B cell (primary cell): ENCODE measurements around the gene SDK1. TPM values are rescaled to one million over a fixed set of nuclear protein-coding genes. Genes with fewer than 3 reads are reported as not detected.

Source experiments
- ATAC-seq: fragments of 200-7000 bp; cut with Tn5 transposase; one replicate; pipeline ENCODE4 v1.10.0; 2021; ENCODE audit warnings: low read depth, mild to moderate bottlenecking, moderate number of reproducible peaks, moderate library complexity
- CTCF ChIA-PET: fragments of 350-600 bp; sonication (Branson Sonifier 250); formaldehyde crosslinking; loops from one replicate; lab custom pipeline; 2021; ENCODE audit warnings: antibody characterized with exemption, inconsistent platforms; lab: Charles Lee
- POLR2A ChIA-PET: fragments of 350-600 bp; sonication (Branson Sonifier 250); formaldehyde crosslinking; loops from one replicate; lab custom pipeline; 2021; ENCODE audit warnings: antibody characterized with exemption; lab: Charles Lee
- DNase-seq: peaks from one replicate; pipeline ENCODE4 v3.0.0; 2013
- H2AFZ ChIP-seq: 2 replicates; pipeline ENCODE4 v1.6.1; 2012; ENCODE audit warnings: mild to moderate bottlenecking, low read depth, low read length; ENCODE audit not compliant: insufficient read depth, poor library complexity, severe bottlenecking
- H3K27ac ChIP-seq, 2 donors: 1 replicate in 1 of 2; 2 replicates in 1 of 2; pipeline ENCODE4 v1.5.1; 2012 to 2013; ENCODE audit warnings: low read length in 2 of 2, mild to moderate bottlenecking in 2 of 2, moderate library complexity in 1 of 2
- H3K27me3 ChIP-seq, 4 experiments: fragments of 200-600 bp in 1 of 4; sonication (generic) in 1 of 4; replicated peaks in 1 of 4; 1 replicate in 2 of 4; 2 replicates in 2 of 4; pipeline versions ENCODE4 v1.6.1 to v1.7.0; 2013 to 2016; ENCODE audit warnings: low read length in 3 of 4, mild to moderate bottlenecking in 2 of 4, mixed read lengths in 1 of 4, moderate library complexity in 1 of 4; ENCODE audit not compliant: insufficient read depth in 4 of 4, control insufficient read depth in 3 of 4; ENCODE audit errors: control extremely low read depth in 1 of 4
- H3K36me3 ChIP-seq, 2 experiments: replicated peaks in 1 of 2; 1 replicate in 1 of 2; 2 replicates in 1 of 2; pipeline versions ENCODE4 v1.6.1 to v1.7.1; 2013; ENCODE audit warnings: low read length in 1 of 2; ENCODE audit not compliant: insufficient read depth in 2 of 2, control insufficient read depth in 1 of 2; ENCODE audit errors: control extremely low read depth in 1 of 2, extremely low read depth in 1 of 2
- H3K4me1 ChIP-seq, 2 donors: fragments of 200-600 bp in 1 of 2; sonication (generic) in 1 of 2; 1 replicate in 1 of 2; 2 replicates in 1 of 2; pipeline versions ENCODE4 v1.5.1 to v1.6.1; 2013 to 2017; ENCODE audit warnings: low read length in 2 of 2; ENCODE audit not compliant: control insufficient read depth in 2 of 2, insufficient read depth in 2 of 2
- H3K4me2 ChIP-seq: replicated peaks from 2 replicates; pipeline ENCODE3; 2012; ENCODE audit warnings: mild to moderate bottlenecking, low read depth, low read length; ENCODE audit not compliant: poor library complexity, severe bottlenecking
- H3K4me3 ChIP-seq, 5 experiments: fragments of 200-600 bp in 1 of 5; sonication (generic) in 1 of 5; 1 replicate in 3 of 5; 2 replicates in 2 of 5; pipeline versions ENCODE4 v1.5.1 to v1.7.0; 2011 to 2016; ENCODE audit warnings: low read length in 4 of 5, mild to moderate bottlenecking in 4 of 5, low read depth in 2 of 5, control low read depth in 1 of 5, moderate library complexity in 1 of 5; ENCODE audit not compliant: insufficient read depth in 1 of 5; ENCODE audit errors: control extremely low read depth in 1 of 5, extremely low read depth in 1 of 5
- H3K79me2 ChIP-seq: fragments of 200-600 bp; sonication (generic); one replicate; pipeline ENCODE4 v1.6.0; 2016; ENCODE audit warnings: low read length; ENCODE audit not compliant: control insufficient read depth, insufficient read depth
- H3K9ac ChIP-seq: fragments of 200-600 bp; sonication (generic); 2 replicates; pipeline ENCODE4 v1.6.1; 2017; ENCODE audit warnings: mild to moderate bottlenecking, low read length, moderate library complexity
- H3K9me3 ChIP-seq, 3 donors: one replicate each; pipeline versions ENCODE4 v1.6.1 to v1.7.1; 2013; ENCODE audit warnings: low read length in 2 of 3; ENCODE audit not compliant: control insufficient read depth in 2 of 3, insufficient read depth in 1 of 3; ENCODE audit errors: control extremely low read depth in 1 of 3
- H4K20me1 ChIP-seq: 2 replicates; pipeline ENCODE4 v1.6.0; 2012; ENCODE audit warnings: mild to moderate bottlenecking, low read length; ENCODE audit not compliant: insufficient read depth, control insufficient read depth, poor library complexity, severe bottlenecking
- H3K27ac Mint-ChIP-seq: one replicate; pipeline ENCODE4 v1.8.0; 2021; ENCODE audit warnings: mixed read lengths
- H3K27me3 Mint-ChIP-seq: one replicate; pipeline ENCODE4 v1.8.0; 2021; ENCODE audit warnings: mixed read lengths
- H3K4me1 Mint-ChIP-seq: one replicate; pipeline ENCODE4 v1.8.0; 2021; ENCODE audit warnings: mixed read lengths
- H3K4me3 Mint-ChIP-seq: one replicate; pipeline ENCODE4 v1.8.0; 2021; ENCODE audit warnings: mixed read lengths
- H3K9me3 Mint-ChIP-seq: one replicate; pipeline ENCODE4 v1.8.0; 2022; ENCODE audit warnings: mixed read lengths; ENCODE audit not compliant: insufficient read depth
- EZH2 ChIP-seq: IDR thresholded peaks from 2 replicates; pipeline ENCODE4 v1.6.1; 2012; ENCODE audit warnings: borderline replicate concordance, low read depth, mild to moderate bottlenecking, moderate library complexity, low read length; ENCODE audit not compliant: insufficient read depth, poor library complexity, severe bottlenecking
- WGBS: methylation state at CpG from one replicate; pipeline ENCODE4 v1.1.5; 2013; ENCODE audit warnings: missing lambda C conversion rate; ENCODE audit not compliant: insufficient coverage; 5-methylcytosine and 5-hydroxymethylcytosine counted together
- intact Hi-C: fragments of 100-400 bp; cut with micrococcal nuclease; formaldehyde crosslinking; loops from one replicate; pipeline ENCODE4 v1.10.0; 2022
- polyA plus RNA-seq: library from polyadenylated mRNA; depleted of rRNA; stranded (reverse); fragments of >200 nt; gene quantifications from 2 replicates; pipeline ENCODE4 v1.2.3, GENCODE V29; 2012
- total RNA-seq, 2 donors: library from RNA; stranded (reverse); fragments of 120-200 nt in 1 of 2; gene quantifications; 1 replicate in 1 of 2; 2 replicates in 1 of 2; pipeline versions ENCODE4 v1.2.3 to v1.2.4, GENCODE V29; 2013 to 2022
- TF ChIP-seq, protein P1 (sequence below): fragments of 200-600 bp; IDR thresholded peaks from one replicate; pipeline ENCODE4 v1.8.0; 2022; ENCODE audit warnings: antibody characterized with exemption, mild to moderate bottlenecking

The SDK1 gene
- total and polyA plus RNA-seq, 2 donors (not counting 1 experiment from before 2014, with no cell fraction given) = 0.73 to 2.0 TPM

GRCh38 chr7:3430588-3430987, 129.5 kb downstream of the SDK1 start:
- TF ChIP-seq EZH2 = no peak
- TF ChIP-seq, protein P1, sequence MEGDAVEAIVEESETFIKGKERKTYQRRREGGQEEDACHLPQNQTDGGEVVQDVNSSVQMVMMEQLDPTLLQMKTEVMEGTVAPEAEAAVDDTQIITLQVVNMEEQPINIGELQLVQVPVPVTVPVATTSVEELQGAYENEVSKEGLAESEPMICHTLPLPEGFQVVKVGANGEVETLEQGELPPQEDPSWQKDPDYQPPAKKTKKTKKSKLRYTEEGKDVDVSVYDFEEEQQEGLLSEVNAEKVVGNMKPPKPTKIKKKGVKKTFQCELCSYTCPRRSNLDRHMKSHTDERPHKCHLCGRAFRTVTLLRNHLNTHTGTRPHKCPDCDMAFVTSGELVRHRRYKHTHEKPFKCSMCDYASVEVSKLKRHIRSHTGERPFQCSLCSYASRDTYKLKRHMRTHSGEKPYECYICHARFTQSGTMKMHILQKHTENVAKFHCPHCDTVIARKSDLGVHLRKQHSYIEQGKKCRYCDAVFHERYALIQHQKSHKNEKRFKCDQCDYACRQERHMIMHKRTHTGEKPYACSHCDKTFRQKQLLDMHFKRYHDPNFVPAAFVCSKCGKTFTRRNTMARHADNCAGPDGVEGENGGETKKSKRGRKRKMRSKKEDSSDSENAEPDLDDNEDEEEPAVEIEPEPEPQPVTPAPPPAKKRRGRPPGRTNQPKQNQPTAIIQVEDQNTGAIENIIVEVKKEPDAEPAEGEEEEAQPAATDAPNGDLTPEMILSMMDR = no peak
- CTCF ChIA-PET = no interaction called here
- Histone ChIP-seq H4K20me1 (no peaks in the 10 kb centered on the region), H3K9me3 (no peaks in the 10 kb centered on the region), H2AFZ (no peak overlapping the region), H3K4me1 (no peaks in the 10 kb centered on the region), H3K27ac (no peak overlapping the region), H3K4me2 (no peak overlapping the region), H3K4me3 (no peak overlapping the region), H3K9ac (no peak overlapping the region), H3K79me2 (no peaks in the 10 kb centered on the region), H3K36me3 (no peaks in the 10 kb centered on the region), H3K27me3 (no peaks in the 10 kb centered on the region)
- no peak overlapping the region for H3K4me3 Mint-ChIP-seq
- no peaks in the 10 kb centered on the region for H3K4me1 Mint-ChIP-seq
- ATAC-seq = no peak
- POLR2A ChIA-PET = no interaction called here
- no peak overlapping the region for H3K27ac Mint-ChIP-seq
- H3K27me3 Mint-ChIP-seq = peaks cover 21% of the 10 kb centered on the region
- intact Hi-C loops = no loop called here
- DNase-seq = no peak
- no peaks in the 10 kb centered on the region for H3K9me3 Mint-ChIP-seq
- 88% methylated on average over 7 of the region's 7 CpGs for WGBS

- H3K27ac ChIP-seq = no peak overlapping the region
- Mint-ChIP-seq H3K4me1 (no peaks in the 10 kb centered on the region), H3K27me3 (peaks cover 21% of the 10 kb centered on the region), H3K27ac (no peak overlapping the region), H3K9me3 (no peaks in the 10 kb centered on the region), H3K4me3 (no peak overlapping the region)
- H2AFZ ChIP-seq = no peak overlapping the region
- no peaks in the 10 kb centered on the region for H3K36me3 ChIP-seq
- intact Hi-C loops = no loop called here
- no peaks in the 10 kb centered on the region for H3K79me2 ChIP-seq
- no peaks in the 10 kb centered on the region for H4K20me1 ChIP-seq
- H3K4me1 ChIP-seq = no peaks in the 10 kb centered on the region
- CTCF ChIA-PET = no interaction called here
- WGBS = no CpG with 5 or more reads among the region's 1 CpG
- H3K27me3 ChIP-seq = no peaks in the 10 kb centered on the region
- no peak for TF ChIP-seq EZH2
- ATAC-seq (no peak), DNase-seq (no peak)
- H3K9ac ChIP-seq = no peak overlapping the region
- no peaks in the 10 kb centered on the region for H3K9me3 ChIP-seq
- POLR2A ChIA-PET = no interaction called here
- no peak overlapping the region for H3K4me3 ChIP-seq
- H3K4me2 ChIP-seq = no peak overlapping the region
Measured at GRCh38 chr7:3431306-3431705, 130.3 kb downstream of the SDK1 start.
